NCI-H2029 treated with DMSO at 0.1 percent for 48 hours (cell line): ENCODE measurements around the gene BPTF.
"Not testable (repeated sequence)": the region's sequence is repeated elsewhere in the genome, so short reads cannot be mapped to it uniquely, and the experiment has no call there.

Experiments
- DNase-seq: peaks from one replicate; lab custom pipeline; 2025; lab: John Stamatoyannopoulos, UW

The BPTF gene

GRCh38 chr17:67833946-67834631 is 8.8 kb downstream of the BPTF start:
- DNase-seq: no peak

GRCh38 chr17:67834634-67835033 is 9.3 kb downstream of the BPTF start:
- no peak for DNase-seq

- DNase-seq: no peak
These were observed 11.1 kb downstream of the BPTF start for GRCh38 chr17:67836205-67836987.

GRCh38 chr17:67837965-67838364 is 12.7 kb downstream of the BPTF start:
- no peak for DNase-seq

GRCh38 chr17:67838538-67838937 is 13.2 kb downstream of the BPTF start:
- no peak for DNase-seq

GRCh38 chr17:67841992-67842391 is 16.7 kb downstream of the BPTF start:
- no peak for DNase-seq

- no peak for DNase-seq
These were observed 17.3 kb downstream of the BPTF start for GRCh38 chr17:67842648-67843047.

GRCh38 chr17:67845374-67845773 is 20.1 kb downstream of the BPTF start:
- DNase-seq: no peak

GRCh38 chr17:67848189-67848588 is 22.9 kb downstream of the BPTF start:
- DNase-seq: not testable (repeated sequence)

GRCh38 chr17:67848846-67849245 is 23.5 kb downstream of the BPTF start:
- DNase-seq: not testable (repeated sequence)

- no peak for DNase-seq
These were observed 25.8 kb downstream of the BPTF start for GRCh38 chr17:67850991-67851631.

GRCh38 chr17:67853703-67854102 is 28.4 kb downstream of the BPTF start:
- no peak for DNase-seq

GRCh38 chr17:67854378-67854777 is 29.1 kb downstream of the BPTF start:
- no peak for DNase-seq

- DNase-seq: no peak
These were observed 30.4 kb downstream of the BPTF start for GRCh38 chr17:67855504-67856324.

GRCh38 chr17:67856402-67856801 is 31.1 kb downstream of the BPTF start:
- not testable (repeated sequence) for DNase-seq

GRCh38 chr17:67862614-67863217 is 37.4 kb downstream of the BPTF start:
- no peak for DNase-seq

- no peak for DNase-seq
These were observed 38.4 kb downstream of the BPTF start for GRCh38 chr17:67863624-67864247.

- no peak for DNase-seq
These were observed 40.1 kb downstream of the BPTF start for GRCh38 chr17:67865438-67865837.

GRCh38 chr17:67867591-67867990 is 42.3 kb downstream of the BPTF start:
- DNase-seq: no peak

- no peak for DNase-seq
These were observed 42.9 kb downstream of the BPTF start for GRCh38 chr17:67868176-67868575.

- DNase-seq: no peak
These were observed 54.4 kb downstream of the BPTF start for GRCh38 chr17:67879662-67880061.
